ENCODE measurements around the gene NCK2. TPM values are rescaled to one million over a fixed set of nuclear protein-coding genes. Genes with fewer than 3 reads are reported as not detected.

Gene NCK2
- total and polyA plus RNA-seq, 2 donors from 2014 or later, result 22.8 to 52.9 TPM

GRCh38 chr2:105929516-105929915 is 184.8 kb downstream of the NCK2 start:
- intact Hi-C loops (cut with DNase I), result no loop called here
- Histone ChIP-seq H3K9ac (ENCODE audit: low read length in 3 of 3) (no peak overlapping the region), H3K4me1 (ENCODE audit: control insufficient read depth in 2 of 3, insufficient read depth in 2 of 3, low read depth in 1 of 3, low read length in 3 of 3) (no peaks in the 10 kb centered on the region), H3K4me3 (ENCODE audit: low read length in 3 of 3) (no peak overlapping the region), H3K36me3 (ENCODE audit: control insufficient read depth in 2 of 3, insufficient read depth in 3 of 3, low read length in 3 of 3) (no peaks in the 10 kb centered on the region), H3K27me3 (ENCODE audit: control insufficient read depth, insufficient read depth, low read length) (no peaks in the 10 kb centered on the region), H3K27ac (ENCODE audit: low read depth in 2 of 2, low read length in 2 of 2) (no peak overlapping the region), H3K9me3 (ENCODE audit: control insufficient read depth in 2 of 3, insufficient read depth in 1 of 3, low read length in 3 of 3) (peaks cover 0 to 7% (median 0%) of the 10 kb centered on the region in 3 donors)
- DNase-seq (peak in 1 of 5 donors; percentile 18), FAIRE-seq (no peak)
- TF ChIP-seq CTCF (IDR thresholded peaks at IDR 0.05; ENCODE audit: borderline replicate concordance, extremely low read depth, insufficient read depth), result no peak

- no peak for FAIRE-seq
- Histone ChIP-seq H3K4me1 (ENCODE audit: control insufficient read depth in 2 of 3, insufficient read depth in 2 of 3, low read depth in 1 of 3, low read length in 3 of 3) (no peaks in the 10 kb centered on the region), H3K27me3 (ENCODE audit: control insufficient read depth, insufficient read depth, low read length) (no peaks in the 10 kb centered on the region), H3K9ac (ENCODE audit: low read length in 3 of 3) (no peak overlapping the region), H3K27ac (ENCODE audit: low read depth in 2 of 2, low read length in 2 of 2) (no peak overlapping the region), H3K4me3 (ENCODE audit: low read length in 3 of 3) (no peak overlapping the region), H3K36me3 (ENCODE audit: control insufficient read depth in 2 of 3, insufficient read depth in 3 of 3, low read length in 3 of 3) (no peaks in the 10 kb centered on the region), H3K9me3 (ENCODE audit: control insufficient read depth in 2 of 3, insufficient read depth in 1 of 3, low read length in 3 of 3) (peaks cover 0 to 7% (median 0%) of the 10 kb centered on the region in 3 donors)
- no peak for TF ChIP-seq CTCF (IDR thresholded peaks at IDR 0.05; ENCODE audit: borderline replicate concordance, extremely low read depth, insufficient read depth)
- DNase-seq, result no peak
- intact Hi-C loops (cut with DNase I), result no loop called here
These were observed 187.9 kb downstream of the NCK2 start for GRCh38 chr2:105932582-105932981.

GRCh38 chr2:105933906-105934305 is 189.2 kb downstream of the NCK2 start:
- FAIRE-seq (no peak), DNase-seq (no peak)
- no peak overlapping the region for H3K27ac ChIP-seq (ENCODE audit: low read depth in 2 of 2, low read length in 2 of 2)

More at GRCh38 chr2:105933906-105934305, 189.2 kb downstream of the NCK2 start:
- peaks cover 0 to 7% (median 0%) of the 10 kb centered on the region in 3 donors for H3K9me3 ChIP-seq (ENCODE audit: control insufficient read depth in 2 of 3, insufficient read depth in 1 of 3, low read length in 3 of 3)
- no peaks in the 10 kb centered on the region for H3K27me3 ChIP-seq (ENCODE audit: control insufficient read depth, insufficient read depth, low read length)
- TF ChIP-seq CTCF (IDR thresholded peaks at IDR 0.05; ENCODE audit: borderline replicate concordance, extremely low read depth, insufficient read depth), result no peak
- H3K9ac ChIP-seq (ENCODE audit: low read length in 3 of 3), result no peak overlapping the region
- H3K36me3 ChIP-seq (ENCODE audit: control insufficient read depth in 2 of 3, insufficient read depth in 3 of 3, low read length in 3 of 3), result no peaks in the 10 kb centered on the region
- H3K4me1 ChIP-seq (ENCODE audit: control insufficient read depth in 2 of 3, insufficient read depth in 2 of 3, low read depth in 1 of 3, low read length in 3 of 3), result no peaks in the 10 kb centered on the region
- no peak overlapping the region for H3K4me3 ChIP-seq (ENCODE audit: low read length in 3 of 3)
- intact Hi-C loops (cut with DNase I), result no loop called here

Measured in kidney (tissue), 14 donors.